ENCODE data around the gene RGS6. TPM values are rescaled to one million over a fixed set of nuclear protein-coding genes. Genes with fewer than 3 reads are reported as not detected.

RGS6 gene
- total and polyA plus RNA-seq, 4 donors, result 0.06 to 5.3 (median 0.17) TPM; not detected in 1

DNA sequence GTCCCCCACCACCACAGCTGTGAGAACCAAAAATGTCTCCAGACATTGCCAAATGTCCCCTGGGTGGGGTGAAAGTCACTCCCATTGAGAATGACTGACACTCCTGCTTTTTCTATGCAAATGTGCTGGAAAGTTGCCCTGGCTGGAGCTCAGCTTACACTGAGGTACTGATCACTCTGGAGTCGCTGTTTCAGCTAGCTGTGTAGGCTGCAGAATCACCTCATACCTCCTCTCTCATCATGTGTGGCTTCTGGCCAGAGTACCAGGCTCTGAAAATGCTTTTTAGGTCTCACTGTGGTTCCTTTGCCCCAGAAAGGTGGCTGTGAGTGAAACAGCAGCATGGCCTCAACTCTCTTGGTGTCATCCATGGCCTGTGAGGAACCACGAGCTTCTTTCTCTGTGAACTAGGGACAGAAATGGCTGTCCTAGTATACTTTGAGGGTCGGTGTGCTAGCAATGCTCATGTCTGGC lies 547.3 kb downstream of the RGS6 start:
- TF ChIP-seq, protein P1, sequence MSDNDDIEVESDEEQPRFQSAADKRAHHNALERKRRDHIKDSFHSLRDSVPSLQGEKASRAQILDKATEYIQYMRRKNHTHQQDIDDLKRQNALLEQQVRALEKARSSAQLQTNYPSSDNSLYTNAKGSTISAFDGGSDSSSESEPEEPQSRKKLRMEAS (IDR thresholded peaks at IDR 0.05), result no peak
- TF ChIP-seq SP1 (IDR thresholded peaks at IDR 0.05) (no peak), TAF1 (conservative IDR thresholded peaks at IDR 0.05) (no peak), RAD21 (IDR thresholded peaks at IDR 0.05) (no peak), JUND (IDR thresholded peaks at IDR 0.05) (no peak), EGR1 (IDR thresholded peaks at IDR 0.05; ENCODE audit: low read depth in 2 of 2) (no peak), HNF4G (IDR thresholded peaks at IDR 0.05) (no peak), REST (IDR thresholded peaks at IDR 0.05) (no peak), YY1 (IDR thresholded peaks at IDR 0.05) (no peak), RXRA (IDR thresholded peaks at IDR 0.05) (no peak), GABPA (IDR thresholded peaks at IDR 0.05 in 1 of 2, conservative IDR thresholded peaks at IDR 0.05 in 1 of 2) (no peak), FOXA1 (IDR thresholded peaks at IDR 0.05) (no peak), HNF4A (conservative IDR thresholded peaks at IDR 0.05) (no peak)
- TF ChIP-seq, protein P2, sequence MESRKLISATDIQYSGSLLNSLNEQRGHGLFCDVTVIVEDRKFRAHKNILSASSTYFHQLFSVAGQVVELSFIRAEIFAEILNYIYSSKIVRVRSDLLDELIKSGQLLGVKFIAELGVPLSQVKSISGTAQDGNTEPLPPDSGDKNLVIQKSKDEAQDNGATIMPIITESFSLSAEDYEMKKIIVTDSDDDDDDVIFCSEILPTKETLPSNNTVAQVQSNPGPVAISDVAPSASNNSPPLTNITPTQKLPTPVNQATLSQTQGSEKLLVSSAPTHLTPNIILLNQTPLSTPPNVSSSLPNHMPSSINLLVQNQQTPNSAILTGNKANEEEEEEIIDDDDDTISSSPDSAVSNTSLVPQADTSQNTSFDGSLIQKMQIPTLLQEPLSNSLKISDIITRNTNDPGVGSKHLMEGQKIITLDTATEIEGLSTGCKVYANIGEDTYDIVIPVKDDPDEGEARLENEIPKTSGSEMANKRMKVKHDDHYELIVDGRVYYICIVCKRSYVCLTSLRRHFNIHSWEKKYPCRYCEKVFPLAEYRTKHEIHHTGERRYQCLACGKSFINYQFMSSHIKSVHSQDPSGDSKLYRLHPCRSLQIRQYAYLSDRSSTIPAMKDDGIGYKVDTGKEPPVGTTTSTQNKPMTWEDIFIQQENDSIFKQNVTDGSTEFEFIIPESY (IDR thresholded peaks at IDR 0.05), result no peak
- Histone ChIP-seq H3K4me3 (ENCODE audit: low read depth in 1 of 3, low read length in 3 of 3) (no peak overlapping the region), H3K36me3 (ENCODE audit: control insufficient read depth in 4 of 4, insufficient read depth in 3 of 4, low read depth in 1 of 4, low read length in 3 of 4) (no peaks in the 10 kb centered on the region), H3K27ac (ENCODE audit: low read depth in 1 of 2, low read length in 2 of 2) (no peak overlapping the region), H3K4me1 (ENCODE audit: control insufficient read depth in 4 of 4, insufficient read depth in 4 of 4, low read length in 3 of 4) (peaks cover 0 to 1% (median 0%) of the 10 kb centered on the region in 4 donors), H3K9me3 (ENCODE audit: control insufficient read depth in 4 of 4, low read length in 3 of 4) (no peaks in the 10 kb centered on the region), H3K27me3 (ENCODE audit: control insufficient read depth in 4 of 4, insufficient read depth in 4 of 4, low read length in 3 of 4) (no peaks in the 10 kb centered on the region), H3K9ac (ENCODE audit: low read depth in 1 of 2, low read length in 2 of 2) (no peak overlapping the region)
- DNase-seq (ENCODE audit: low spot score), result no peak
- 66% methylated on average over 3 of the region's 3 CpGs for WGBS

DNA sequence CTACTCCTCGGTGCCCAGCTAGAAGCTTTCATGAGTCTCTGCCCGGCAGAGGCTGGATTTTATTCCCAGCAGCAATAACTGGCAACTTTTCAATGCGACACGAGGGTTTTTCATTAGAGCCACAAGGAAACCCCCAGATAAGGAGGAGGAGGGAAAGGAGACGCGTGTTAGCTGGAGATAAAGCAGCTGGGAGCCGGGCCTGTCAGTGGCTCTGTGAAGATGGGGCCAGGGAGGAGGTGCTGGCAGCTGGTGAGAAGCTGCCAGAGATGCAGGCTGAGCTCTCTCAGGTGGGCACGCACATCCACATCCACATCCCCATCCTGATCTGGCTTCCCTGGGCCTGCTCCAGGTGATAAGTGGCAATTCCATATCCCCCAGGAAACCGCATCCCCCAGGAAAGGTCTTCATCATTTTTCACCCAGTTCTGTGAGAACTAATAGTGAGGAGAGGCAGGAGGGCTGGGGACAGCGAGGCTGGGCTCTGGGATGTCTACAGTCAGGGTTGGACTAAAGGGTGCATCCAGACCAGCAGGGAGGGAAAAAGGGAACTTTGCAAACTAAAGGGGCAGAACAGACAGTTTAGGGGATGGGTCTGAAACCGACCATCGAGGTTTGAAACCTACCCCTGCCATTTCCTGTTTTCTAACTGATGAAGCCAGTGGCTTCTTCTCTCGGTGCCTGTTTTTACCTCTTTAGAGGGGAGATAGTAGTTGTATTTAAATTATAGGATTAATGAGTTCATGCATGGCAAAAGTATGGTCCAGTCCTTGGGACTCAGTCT lies 548.4 kb downstream of the RGS6 start:
- peak; percentile 72 for DNase-seq (ENCODE audit: low spot score)
- no peak for TF ChIP-seq HNF4A (conservative IDR thresholded peaks at IDR 0.05)
- TF ChIP-seq, protein P1 (IDR thresholded peaks at IDR 0.05), result no peak
- TF ChIP-seq YY1 (IDR thresholded peaks at IDR 0.05), result no peak
- TF ChIP-seq, protein P3, sequence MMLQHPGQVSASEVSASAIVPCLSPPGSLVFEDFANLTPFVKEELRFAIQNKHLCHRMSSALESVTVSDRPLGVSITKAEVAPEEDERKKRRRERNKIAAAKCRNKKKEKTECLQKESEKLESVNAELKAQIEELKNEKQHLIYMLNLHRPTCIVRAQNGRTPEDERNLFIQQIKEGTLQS (IDR thresholded peaks at IDR 0.05), result no peak
- TF ChIP-seq REST (IDR thresholded peaks at IDR 0.05), result no peak
- no peak for TF ChIP-seq JUND (IDR thresholded peaks at IDR 0.05)
- TF ChIP-seq GABPA (IDR thresholded peaks at IDR 0.05 in 1 of 2, conservative IDR thresholded peaks at IDR 0.05 in 1 of 2), result no peak
- no peak for TF ChIP-seq FOXA1 (IDR thresholded peaks at IDR 0.05)
- TF ChIP-seq NR2F2 (IDR thresholded peaks at IDR 0.05), result no peak
- no peak for TF ChIP-seq FOXA2 (IDR thresholded peaks at IDR 0.05)
- TF ChIP-seq, protein P2 (IDR thresholded peaks at IDR 0.05), result no peak
- TF ChIP-seq HNF4G (IDR thresholded peaks at IDR 0.05), result no peak
- H3K9me3 ChIP-seq (ENCODE audit: control insufficient read depth in 4 of 4, low read length in 3 of 4), result no peaks in the 10 kb centered on the region
- H3K9ac ChIP-seq (ENCODE audit: low read depth in 1 of 2, low read length in 2 of 2), result no peak overlapping the region
- no peaks in the 10 kb centered on the region for H3K27me3 ChIP-seq (ENCODE audit: control insufficient read depth in 4 of 4, insufficient read depth in 4 of 4, low read length in 3 of 4)
- H3K4me1 ChIP-seq (ENCODE audit: control insufficient read depth in 4 of 4, insufficient read depth in 4 of 4, low read length in 3 of 4), result peaks cover 0 to 1% (median 0%) of the 10 kb centered on the region in 4 donors
- no peaks in the 10 kb centered on the region for H3K36me3 ChIP-seq (ENCODE audit: control insufficient read depth in 4 of 4, insufficient read depth in 3 of 4, low read depth in 1 of 4, low read length in 3 of 4)
- WGBS, result 57% methylated on average over 13 of the region's 13 CpGs
- H3K27ac ChIP-seq (ENCODE audit: low read depth in 1 of 2, low read length in 2 of 2), result no peak overlapping the region
- H3K4me3 ChIP-seq (ENCODE audit: low read depth in 1 of 3, low read length in 3 of 3), result no peak overlapping the region
